Neuron (in vitro differentiated cells): ENCODE results near the gene DARS2.

Experiments used
- H2AFZ ChIP-seq: one replicate; pipeline ENCODE4 v1.6.1; 2013; ENCODE audit warnings: low read depth, mild to moderate bottlenecking, inconsistent platforms, low read length, moderate library complexity
- H3K27me3 ChIP-seq: one replicate; pipeline ENCODE4 v1.6.1; 2013; ENCODE audit warnings: low read length; ENCODE audit not compliant: insufficient read depth
- H3K36me3 ChIP-seq: one replicate; pipeline ENCODE4 v1.6.1; 2013; ENCODE audit warnings: low read length; ENCODE audit not compliant: insufficient read depth
- H3K4me1 ChIP-seq: one replicate; pipeline ENCODE4 v1.6.1; 2013; ENCODE audit warnings: low read length; ENCODE audit not compliant: insufficient read depth
- H3K4me3 ChIP-seq: 2 replicates; pipeline ENCODE4 v1.5.1; 2013; ENCODE audit warnings: mild to moderate bottlenecking, low read length, moderate library complexity
- H3K9me3 ChIP-seq: one replicate; pipeline ENCODE4 v1.6.1; 2013; ENCODE audit warnings: low read length

The DARS2 gene

GRCh38 chr1:173884701-173885100 lies 60.2 kb downstream of the DARS2 start:
- Histone ChIP-seq H3K4me3 (no peak overlapping the region), H3K9me3 (no peaks in the 10 kb centered on the region), H3K27me3 (no peaks in the 10 kb centered on the region), H2AFZ (no peak overlapping the region), H3K36me3 (peaks cover 35% of the 10 kb centered on the region), H3K4me1 (peaks cover 11% of the 10 kb centered on the region)

GRCh38 chr1:173886746-173887611 lies 62.5 kb downstream of the DARS2 start:
- peaks cover 31% of the 10 kb centered on the region for H3K36me3 ChIP-seq
- H3K27me3 ChIP-seq: no peaks in the 10 kb centered on the region
- H3K4me1 ChIP-seq: peaks cover 11% of the 10 kb centered on the region
- no peaks in the 10 kb centered on the region for H3K9me3 ChIP-seq
- H3K4me3 ChIP-seq: no peak overlapping the region
- H2AFZ ChIP-seq: no peak overlapping the region

GRCh38 chr1:173887627-173888026 lies 63.2 kb downstream of the DARS2 start:
- Histone ChIP-seq H2AFZ (no peak overlapping the region), H3K27me3 (no peaks in the 10 kb centered on the region), H3K4me1 (peaks cover 11% of the 10 kb centered on the region), H3K4me3 (no peak overlapping the region), H3K36me3 (peaks cover 31% of the 10 kb centered on the region), H3K9me3 (no peaks in the 10 kb centered on the region)

- peaks cover 35% of the 10 kb centered on the region for H3K36me3 ChIP-seq
- no peak overlapping the region for H3K4me3 ChIP-seq
- H3K4me1 ChIP-seq: peaks cover 11% of the 10 kb centered on the region
- no peaks in the 10 kb centered on the region for H3K27me3 ChIP-seq
- no peaks in the 10 kb centered on the region for H3K9me3 ChIP-seq
- H2AFZ ChIP-seq: no peak overlapping the region
Observed at GRCh38 chr1:173888749-173889148, 64.3 kb downstream of the DARS2 start.

GRCh38 chr1:173889885-173890284 lies 65.4 kb downstream of the DARS2 start:
- Histone ChIP-seq H3K36me3 (peaks cover 36% of the 10 kb centered on the region), H3K27me3 (no peaks in the 10 kb centered on the region), H3K4me3 (no peak overlapping the region), H3K4me1 (peaks cover 11% of the 10 kb centered on the region), H3K9me3 (no peaks in the 10 kb centered on the region), H2AFZ (no peak overlapping the region)

- H2AFZ ChIP-seq: no peak overlapping the region
- no peaks in the 10 kb centered on the region for H3K27me3 ChIP-seq
- no peaks in the 10 kb centered on the region for H3K9me3 ChIP-seq
- H3K4me1 ChIP-seq: peaks cover 6% of the 10 kb centered on the region
- no peak overlapping the region for H3K4me3 ChIP-seq
- H3K36me3 ChIP-seq: peaks cover 17% of the 10 kb centered on the region
Observed at GRCh38 chr1:173893611-173894010, 69.1 kb downstream of the DARS2 start.

- H3K4me3 ChIP-seq: no peak overlapping the region
- peaks cover 15% of the 10 kb centered on the region for H3K36me3 ChIP-seq
- no peak overlapping the region for H2AFZ ChIP-seq
- H3K9me3 ChIP-seq: no peaks in the 10 kb centered on the region
- no peaks in the 10 kb centered on the region for H3K4me1 ChIP-seq
- no peaks in the 10 kb centered on the region for H3K27me3 ChIP-seq
Observed at GRCh38 chr1:173894189-173894588, 69.7 kb downstream of the DARS2 start.

- H3K4me1 ChIP-seq: no peaks in the 10 kb centered on the region
- H3K9me3 ChIP-seq: no peaks in the 10 kb centered on the region
Observed at GRCh38 chr1:173900427-173900826, 76.0 kb downstream of the DARS2 start.

GRCh38 chr1:173900992-173901391 lies 76.5 kb downstream of the DARS2 start:
- Histone ChIP-seq H3K36me3 (peaks cover 3% of the 10 kb centered on the region), H3K4me1 (no peaks in the 10 kb centered on the region), H2AFZ (no peak overlapping the region), H3K4me3 (no peak overlapping the region), H3K9me3 (no peaks in the 10 kb centered on the region), H3K27me3 (no peaks in the 10 kb centered on the region)

More at GRCh38 chr1:173900427-173900826, 76.0 kb downstream of the DARS2 start:
- peaks cover 4% of the 10 kb centered on the region for H3K36me3 ChIP-seq
- H2AFZ ChIP-seq: no peak overlapping the region
- no peak overlapping the region for H3K4me3 ChIP-seq
- no peaks in the 10 kb centered on the region for H3K27me3 ChIP-seq

GRCh38 chr1:173903827-173904531 lies 79.5 kb downstream of the DARS2 start:
- H3K36me3 ChIP-seq: no peaks in the 10 kb centered on the region
- H3K4me3 ChIP-seq: no peak overlapping the region
- H3K9me3 ChIP-seq: no peaks in the 10 kb centered on the region
- no peaks in the 10 kb centered on the region for H3K27me3 ChIP-seq
- H2AFZ ChIP-seq: no peak overlapping the region
- H3K4me1 ChIP-seq: no peaks in the 10 kb centered on the region
